H9 (cell line): ENCODE results near the gene TRPV5. TPM values are rescaled to one million over a fixed set of nuclear protein-coding genes. Genes with fewer than 3 reads are reported as not detected.

Source experiments
- DNase-seq: peaks from one replicate; pipeline ENCODE4 v3.0.0-alpha.2; 2017
- H2AFZ ChIP-seq: one replicate; pipeline ENCODE4 v1.6.1; 2013; ENCODE audit warnings: mild to moderate bottlenecking, low read length, control low read depth, moderate library complexity
- H2AK5ac ChIP-seq: 2 replicates; pipeline ENCODE4 v1.6.1; 2013; ENCODE audit warnings: low read length, control low read depth, mixed read lengths; ENCODE audit not compliant: insufficient read length
- H2BK120ac ChIP-seq: one replicate; pipeline ENCODE4 v1.6.1; 2013; ENCODE audit warnings: low read depth, mild to moderate bottlenecking, low read length, control low read depth, inconsistent platforms; ENCODE audit not compliant: poor library complexity, severe bottlenecking
- H2BK12ac ChIP-seq: 2 replicates; pipeline ENCODE4 v1.6.1; 2013; ENCODE audit warnings: low read length, control low read depth, mixed read lengths, low read depth; ENCODE audit not compliant: insufficient read length
- H2BK15ac ChIP-seq: 2 replicates; pipeline ENCODE4 v1.6.1; 2013; ENCODE audit warnings: low read depth, low read length, control low read depth
- H2BK20ac ChIP-seq: one replicate; pipeline ENCODE4 v1.6.1; 2013; ENCODE audit warnings: low read depth, mild to moderate bottlenecking, low read length, control low read depth, inconsistent platforms; ENCODE audit not compliant: poor library complexity, severe bottlenecking
- H2BK5ac ChIP-seq: 2 replicates; pipeline ENCODE4 v1.6.1; 2013; ENCODE audit warnings: low read length, control low read depth, mixed read lengths; ENCODE audit not compliant: insufficient read length
- H3K14ac ChIP-seq: 2 replicates; pipeline ENCODE4 v1.6.1; 2013; ENCODE audit warnings: low read length, control low read depth; ENCODE audit not compliant: insufficient read depth
- H3K18ac ChIP-seq: 2 replicates; pipeline ENCODE4 v1.6.1; 2013; ENCODE audit warnings: low read depth, mild to moderate bottlenecking, mixed read lengths, low read length, control low read depth; ENCODE audit not compliant: insufficient read length
- H3K23ac ChIP-seq: 2 replicates; pipeline ENCODE4 v1.6.1; 2013; ENCODE audit warnings: low read length, control low read depth, mixed read lengths, low read depth; ENCODE audit not compliant: insufficient read length
- H3K23me2 ChIP-seq: 2 replicates; pipeline ENCODE4 v1.6.1; 2013; ENCODE audit warnings: low read depth, mild to moderate bottlenecking, mixed read lengths, low read length, control low read depth; ENCODE audit not compliant: insufficient read length, poor library complexity, severe bottlenecking
- H3K27ac ChIP-seq: 2 replicates; pipeline ENCODE4 v1.5.1; 2013; ENCODE audit warnings: low read length, control low read depth, mixed read lengths, low read depth; ENCODE audit not compliant: insufficient read length
- H3K27me3 ChIP-seq: 2 replicates; pipeline ENCODE4 v1.6.1; 2013; ENCODE audit warnings: low read length, control low read depth, inconsistent platforms; ENCODE audit not compliant: insufficient read depth
- H3K4ac ChIP-seq: 2 replicates; pipeline ENCODE4 v1.6.1; 2013; ENCODE audit warnings: low read depth, mild to moderate bottlenecking, control low read depth, inconsistent platforms, low read length, moderate library complexity
- H3K4me1 ChIP-seq: 2 replicates; pipeline ENCODE4 v1.6.1; 2013; ENCODE audit warnings: low read length, control low read depth, inconsistent platforms; ENCODE audit not compliant: insufficient read depth
- H3K4me2 ChIP-seq: 2 replicates; pipeline ENCODE4 v1.6.1; 2013; ENCODE audit warnings: low read length, control low read depth, mixed read lengths; ENCODE audit not compliant: insufficient read length, insufficient read depth
- H3K56ac ChIP-seq: 2 replicates; pipeline ENCODE4 v1.6.1; 2013; ENCODE audit warnings: low read depth, mild to moderate bottlenecking, mixed read lengths, low read length, control low read depth; ENCODE audit not compliant: insufficient read length
- H3K79me1 ChIP-seq: 2 replicates; pipeline ENCODE4 v1.6.1; 2013; ENCODE audit warnings: low read depth, mild to moderate bottlenecking, moderate library complexity, low read length, control low read depth, inconsistent platforms; ENCODE audit not compliant: insufficient read depth, poor library complexity, severe bottlenecking
- H3K79me2 ChIP-seq: 2 replicates; pipeline ENCODE4 v1.6.1; 2013; ENCODE audit warnings: low read length, control low read depth, inconsistent platforms; ENCODE audit not compliant: insufficient read depth
- H3K9ac ChIP-seq: 2 replicates; pipeline ENCODE4 v1.6.1; 2013; ENCODE audit warnings: low read length, control low read depth, mixed read lengths; ENCODE audit not compliant: insufficient read length; ENCODE audit errors: extremely low read depth
- H3K9me3 ChIP-seq: one replicate; pipeline ENCODE4 v1.6.1; 2013; ENCODE audit warnings: low read depth, low read length, inconsistent platforms; ENCODE audit not compliant: control insufficient read depth
- H3T11ph ChIP-seq: one replicate; pipeline ENCODE4 v1.6.1; 2013; ENCODE audit warnings: mild to moderate bottlenecking, low read length, control low read depth, inconsistent platforms
- H4K20me1 ChIP-seq: one replicate; pipeline ENCODE4 v1.6.1; 2013; ENCODE audit not compliant: control insufficient read depth, insufficient read length, insufficient read depth
- H4K5ac ChIP-seq: 2 replicates; pipeline ENCODE4 v1.6.1; 2013; ENCODE audit warnings: low read depth, mild to moderate bottlenecking, mixed read lengths, low read length, control low read depth; ENCODE audit not compliant: insufficient read length
- H4K8ac ChIP-seq: replicated peaks from 2 replicates; pipeline ENCODE4 v1.6.1; 2013; ENCODE audit warnings: low read length, control low read depth, mixed read lengths, low read depth; ENCODE audit not compliant: insufficient read length
- H4K91ac ChIP-seq: 2 replicates; pipeline ENCODE4 v1.6.1; 2013; ENCODE audit warnings: low read depth, mild to moderate bottlenecking, moderate library complexity, mixed read lengths, low read length, control low read depth; ENCODE audit not compliant: insufficient read length
- H3K27ac Mint-ChIP-seq, 3 experiments: 2 replicates in 2 of 3; 3 replicates in 1 of 3; pipeline ENCODE4 v1.8.0; 2020 to 2021; ENCODE audit warnings: mixed read lengths in 3 of 3, mild to moderate bottlenecking in 1 of 3, moderate library complexity in 1 of 3
- H3K27me3 Mint-ChIP-seq: 2 replicates; pipeline ENCODE4 v1.8.0; 2021; ENCODE audit warnings: low read depth, mild to moderate bottlenecking, moderate library complexity, mixed read lengths
- H3K36me3 Mint-ChIP-seq, 3 experiments: 2 replicates in 2 of 3; 3 replicates in 1 of 3; pipeline ENCODE4 v1.8.0; 2020 to 2021; ENCODE audit warnings: low read depth in 3 of 3, mixed read lengths in 3 of 3; ENCODE audit not compliant: insufficient read depth in 1 of 3
- H3K4me1 Mint-ChIP-seq, 2 experiments: 2 replicates each; pipeline ENCODE4 v1.8.0; 2020; ENCODE audit warnings: mixed read lengths in 2 of 2
- H3K4me3 Mint-ChIP-seq, 2 experiments: 2 replicates in 1 of 2; 3 replicates in 1 of 2; pipeline ENCODE4 v1.8.0; 2020 to 2021; ENCODE audit warnings: mild to moderate bottlenecking in 2 of 2, mixed read lengths in 2 of 2, moderate library complexity in 1 of 2
- H3K9me3 Mint-ChIP-seq, 2 experiments: 2 replicates in 1 of 2; 3 replicates in 1 of 2; pipeline ENCODE4 v1.8.0; 2020; ENCODE audit warnings: mild to moderate bottlenecking in 2 of 2, mixed read lengths in 2 of 2, moderate library complexity in 1 of 2
- WGBS: extraction: QIAGEN DNeasy Blood & Tissue Kit; methylation state at CpG from one replicate; pipeline ENCODE4 v1.1.7; 2013; ENCODE audit warnings: missing lambda C conversion rate, low lambda C conversion rate, mixed read lengths; ENCODE audit not compliant: insufficient read length; ENCODE audit errors: extremely low coverage; 5-methylcytosine and 5-hydroxymethylcytosine counted together
- total RNA-seq: library from RNA; stranded (reverse); gene quantifications from 2 replicates; pipeline ENCODE4 v1.2.1, GENCODE V29; 2021
- TF ChIP-seq, protein P1 (sequence below): fragments of 200-600 bp; sonication (generic); conservative IDR thresholded peaks from 3 replicates; pipeline ENCODE4 v1.8.0; 2021; ENCODE audit warnings: antibody characterized with exemption, mild to moderate bottlenecking

TRPV5 gene
- total RNA-seq, 1 experiment from 2014 or later, result not detected

DNA sequence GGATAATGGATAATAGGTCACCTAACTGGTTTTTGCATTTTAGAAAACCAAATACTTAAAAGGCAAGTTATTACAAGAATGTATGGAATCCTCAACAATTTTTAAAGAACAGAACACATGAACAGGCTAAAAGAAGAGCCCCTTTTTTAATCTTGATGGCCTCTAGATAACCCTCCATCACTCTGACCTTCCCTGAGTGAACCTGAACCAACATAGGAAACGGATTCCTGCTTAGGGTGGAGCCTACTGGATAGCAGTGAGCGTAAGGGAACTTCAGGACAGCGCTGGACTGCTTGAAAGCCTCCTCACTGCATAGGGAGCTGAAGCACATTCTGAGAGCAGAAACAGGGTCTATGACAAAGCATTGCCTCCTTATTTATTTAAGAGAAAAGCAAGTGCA, 20.5 kb downstream of the TRPV5 start:
- H3K27me3 Mint-ChIP-seq, result peaks cover 14% of the 10 kb centered on the region
- no peak overlapping the region for H4K91ac ChIP-seq
- H3K27me3 ChIP-seq, result no peaks in the 10 kb centered on the region
- no peaks in the 10 kb centered on the region for H3K36me3 Mint-ChIP-seq
- H3T11ph ChIP-seq, result no peak overlapping the region
- H3K27ac Mint-ChIP-seq, result no peak overlapping the region
- H2AFZ ChIP-seq, result no peak overlapping the region
- no peak for DNase-seq
- no peak overlapping the region for H3K4ac ChIP-seq
- no peak overlapping the region for H4K5ac ChIP-seq
- no peaks in the 10 kb centered on the region for H3K23me2 ChIP-seq
- no peak overlapping the region for H3K4me2 ChIP-seq
- no CpG with 5 or more reads among the region's 3 CpGs for WGBS
- no peak overlapping the region for H2AK5ac ChIP-seq
- H3K56ac ChIP-seq, result no peak overlapping the region
- no peaks in the 10 kb centered on the region for H4K20me1 ChIP-seq
- no peak overlapping the region for H4K8ac ChIP-seq
- H2BK20ac ChIP-seq, result no peak overlapping the region
- no peak overlapping the region for H2BK12ac ChIP-seq
- H2BK5ac ChIP-seq, result no peak overlapping the region
- no peak overlapping the region for H3K18ac ChIP-seq
- H3K23ac ChIP-seq, result no peak overlapping the region
- TF ChIP-seq, protein P1, sequence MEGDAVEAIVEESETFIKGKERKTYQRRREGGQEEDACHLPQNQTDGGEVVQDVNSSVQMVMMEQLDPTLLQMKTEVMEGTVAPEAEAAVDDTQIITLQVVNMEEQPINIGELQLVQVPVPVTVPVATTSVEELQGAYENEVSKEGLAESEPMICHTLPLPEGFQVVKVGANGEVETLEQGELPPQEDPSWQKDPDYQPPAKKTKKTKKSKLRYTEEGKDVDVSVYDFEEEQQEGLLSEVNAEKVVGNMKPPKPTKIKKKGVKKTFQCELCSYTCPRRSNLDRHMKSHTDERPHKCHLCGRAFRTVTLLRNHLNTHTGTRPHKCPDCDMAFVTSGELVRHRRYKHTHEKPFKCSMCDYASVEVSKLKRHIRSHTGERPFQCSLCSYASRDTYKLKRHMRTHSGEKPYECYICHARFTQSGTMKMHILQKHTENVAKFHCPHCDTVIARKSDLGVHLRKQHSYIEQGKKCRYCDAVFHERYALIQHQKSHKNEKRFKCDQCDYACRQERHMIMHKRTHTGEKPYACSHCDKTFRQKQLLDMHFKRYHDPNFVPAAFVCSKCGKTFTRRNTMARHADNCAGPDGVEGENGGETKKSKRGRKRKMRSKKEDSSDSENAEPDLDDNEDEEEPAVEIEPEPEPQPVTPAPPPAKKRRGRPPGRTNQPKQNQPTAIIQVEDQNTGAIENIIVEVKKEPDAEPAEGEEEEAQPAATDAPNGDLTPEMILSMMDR, result no peak
- H3K9me3 Mint-ChIP-seq, result peaks cover 0 to 3% of the 10 kb centered on the region in 2 experiments; a peak in 1 of 5 replicates
- no peak overlapping the region for H2BK15ac ChIP-seq
- H3K79me2 ChIP-seq, result no peaks in the 10 kb centered on the region
- H3K27ac ChIP-seq, result no peak overlapping the region
- H3K79me1 ChIP-seq, result no peaks in the 10 kb centered on the region
- H3K9ac ChIP-seq, result no peak overlapping the region
- H2BK120ac ChIP-seq, result no peak overlapping the region
- H3K4me1 Mint-ChIP-seq, result peaks cover 4 to 7% of the 10 kb centered on the region in 2 experiments
- H3K4me3 Mint-ChIP-seq, result no peak overlapping the region
- no peaks in the 10 kb centered on the region for H3K4me1 ChIP-seq
- H3K14ac ChIP-seq, result no peak overlapping the region
- H3K9me3 ChIP-seq, result no peaks in the 10 kb centered on the region
